Keratinocyte (primary cell): ENCODE measurements around the gene ZFR2. TPM values are rescaled to one million over a fixed set of nuclear protein-coding genes. Genes with fewer than 3 reads are reported as not detected.

Source experiments
- DNase-seq: peaks from one replicate; pipeline ENCODE4 v3.0.0-alpha.2; 2011; ENCODE audit warnings: low read depth, missing footprints, low spot score
- FAIRE-seq: peaks from 2 replicates; lab custom pipeline; 2011; peaks lifted over from hg19 to GRCh38; lab: Jason Lieb, UNC
- H2AFZ ChIP-seq: 2 replicates; pipeline ENCODE4 v1.6.0; 2012; ENCODE audit warnings: low read length, control low read depth, inconsistent platforms; ENCODE audit not compliant: control insufficient read depth
- H3K27ac ChIP-seq: 2 replicates; pipeline ENCODE4 v1.5.1; 2011; ENCODE audit warnings: low read length; ENCODE audit not compliant: control insufficient read depth, insufficient read depth
- H3K27me3 ChIP-seq: 3 replicates; pipeline ENCODE4 v1.6.0; 2011; ENCODE audit warnings: low read length; ENCODE audit not compliant: control insufficient read depth, insufficient read depth; ENCODE audit errors: extremely low read depth
- H3K36me3 ChIP-seq, 2 experiments: 2 replicates in 1 of 2; 3 replicates in 1 of 2; pipeline ENCODE4 v1.5.1; 2011; ENCODE audit warnings: low read length in 2 of 2, mild to moderate bottlenecking in 1 of 2; ENCODE audit not compliant: control insufficient read depth in 2 of 2, insufficient read depth in 2 of 2; ENCODE audit errors: extremely low read depth in 1 of 2
- H3K4me1 ChIP-seq: 3 replicates; pipeline ENCODE4 v1.5.1; 2011; ENCODE audit warnings: low read length; ENCODE audit not compliant: control insufficient read depth, insufficient read depth; ENCODE audit errors: extremely low read depth
- H3K4me2 ChIP-seq: 3 replicates; pipeline ENCODE4 v1.6.0; 2011; ENCODE audit warnings: low read depth, low read length; ENCODE audit not compliant: control insufficient read depth, insufficient read depth; ENCODE audit errors: extremely low read depth
- H3K4me3 ChIP-seq, 3 experiments: fragments of 200-600 bp in 1 of 3; sonication (generic) in 1 of 3; 2 replicates in 2 of 3; 3 replicates in 1 of 3; pipeline ENCODE4 v1.5.1; 2011 to 2016; ENCODE audit warnings: low read length in 3 of 3, mild to moderate bottlenecking in 3 of 3, control low read depth in 2 of 3, inconsistent platforms in 1 of 3, low read depth in 1 of 3, mixed read lengths in 1 of 3, mixed run types in 1 of 3, moderate library complexity in 1 of 3; ENCODE audit not compliant: control insufficient read depth in 2 of 3, insufficient read depth in 2 of 3; ENCODE audit errors: extremely low read depth in 1 of 3
- H3K79me2 ChIP-seq: 2 replicates; pipeline ENCODE4 v1.6.0; 2012; ENCODE audit warnings: low read length; ENCODE audit not compliant: control insufficient read depth, insufficient read depth
- H3K9ac ChIP-seq: 3 replicates; pipeline ENCODE4 v1.6.0; 2011; ENCODE audit warnings: low read length; ENCODE audit not compliant: control insufficient read depth, insufficient read depth; ENCODE audit errors: extremely low read depth
- H3K9me1 ChIP-seq: 3 replicates; pipeline ENCODE4 v1.6.0; 2011; ENCODE audit warnings: low read length; ENCODE audit not compliant: control insufficient read depth, insufficient read depth; ENCODE audit errors: extremely low read depth
- H3K9me3 ChIP-seq: 2 replicates; pipeline ENCODE4 v1.5.1; 2012; ENCODE audit warnings: low read depth, low read length; ENCODE audit not compliant: control insufficient read depth
- H4K20me1 ChIP-seq: 3 replicates; pipeline ENCODE4 v1.6.0; 2011; ENCODE audit warnings: low read length; ENCODE audit not compliant: control insufficient read depth, insufficient read depth; ENCODE audit errors: extremely low read depth
- EZH2 ChIP-seq: IDR thresholded peaks from one replicate; pipeline ENCODE4 v1.6.1; 2012; ENCODE audit warnings: inconsistent platforms, mild to moderate bottlenecking, low read length, moderate library complexity
- dilution Hi-C: fragments of 300-500 bp; cut with MboI; formaldehyde crosslinking; loops from one replicate; pipeline ENCODE4 v1.7.0; 2020; ENCODE audit warnings: low sequenced_read_pairs; ENCODE audit not compliant: extremely low pct_ligation_motif_present
- polyA plus RNA-seq, 5 experiments: library from polyadenylated mRNA; depleted of rRNA in 3 of 5; stranded (reverse) in 3 of 5; stranded (forward) in 1 of 5; unstranded in 1 of 5; fragments of >200 nt; gene quantifications; 1 replicate in 1 of 5; 2 replicates in 3 of 5; 3 replicates in 1 of 5; pipeline versions ENCODE4 v1.2.1 to v1.2.3, GENCODE V29; 2011 to 2012; ENCODE audit warnings: missing spikeins in 2 of 5, low read depth in 1 of 5, low replicate concordance in 1 of 5
- TF ChIP-seq, protein P1 (sequence below), 3 experiments: IDR thresholded peaks in 1 of 3; conservative IDR thresholded peaks in 1 of 3; optimal IDR thresholded peaks in 1 of 3; 2 replicates in 2 of 3; 3 replicates in 1 of 3; pipeline versions ENCODE3 to v1.5.1; 2011; ENCODE audit warnings: low read length in 3 of 3, mild to moderate bottlenecking in 3 of 3, moderate library complexity in 2 of 3, control low read depth in 1 of 3, inconsistent platforms in 1 of 3; ENCODE audit not compliant: insufficient read depth in 2 of 3; ENCODE audit errors: extremely low read depth in 1 of 3

Gene ZFR2
- polyA plus RNA-seq, 1 donor (not counting 4 experiments of a cell fraction or from before 2014, with no cell fraction given): not detected

DNA sequence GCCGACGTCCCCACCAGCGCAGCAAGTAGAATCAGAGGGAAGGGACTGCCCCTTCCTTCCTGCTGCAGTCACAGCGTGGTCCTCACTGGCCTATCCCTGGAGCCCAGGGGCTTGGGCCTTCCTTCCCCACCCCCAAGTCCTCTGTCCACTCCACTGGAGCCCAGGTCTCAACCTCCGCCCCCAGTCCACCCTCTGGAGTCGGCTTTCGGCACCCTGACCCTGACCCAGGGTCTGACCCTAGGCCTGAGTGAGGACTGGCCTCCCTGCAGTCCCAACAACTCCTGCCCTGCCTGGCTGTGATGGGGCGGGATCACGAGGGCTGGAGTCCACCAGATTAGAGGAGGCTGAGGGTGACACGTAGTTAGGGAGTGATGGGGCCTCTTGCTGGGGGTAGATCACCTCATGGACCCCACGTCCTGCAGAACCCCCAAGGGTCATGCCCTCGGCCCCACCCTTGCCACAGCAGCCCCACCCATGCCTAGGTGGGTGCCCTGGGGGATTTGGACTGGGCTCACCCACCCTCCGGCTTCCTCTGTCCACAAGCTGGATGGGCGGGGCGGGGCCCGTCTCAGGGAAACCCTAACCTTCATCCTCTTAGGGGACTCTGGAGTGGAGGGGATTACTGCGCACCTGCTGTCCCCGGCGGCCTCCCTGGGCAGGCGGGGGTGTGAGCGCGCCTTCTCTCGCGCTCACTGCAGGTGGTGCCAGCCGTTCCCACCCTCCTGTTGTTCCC is 100.7 kb downstream of the ZFR2 start:
- no peak for DNase-seq
- Histone ChIP-seq H3K27ac (no peak overlapping the region), H3K9ac (no peak overlapping the region), H3K4me1 (peaks cover 2% of the 10 kb centered on the region), H3K27me3 (peaks cover 7% of the 10 kb centered on the region), H3K79me2 (peaks cover 3% of the 10 kb centered on the region), H3K9me3 (no peaks in the 10 kb centered on the region), H3K4me3 (no peak overlapping the region), H3K4me2 (no peak overlapping the region), H2AFZ (no peak overlapping the region), H3K36me3 (peaks cover 5 to 6% of the 10 kb centered on the region in 2 experiments), H4K20me1 (no peaks in the 10 kb centered on the region), H3K9me1 (no peaks in the 10 kb centered on the region)
- FAIRE-seq: no peak
- dilution Hi-C loops: no loop called here
- no peak for TF ChIP-seq EZH2
- TF ChIP-seq, protein P1, sequence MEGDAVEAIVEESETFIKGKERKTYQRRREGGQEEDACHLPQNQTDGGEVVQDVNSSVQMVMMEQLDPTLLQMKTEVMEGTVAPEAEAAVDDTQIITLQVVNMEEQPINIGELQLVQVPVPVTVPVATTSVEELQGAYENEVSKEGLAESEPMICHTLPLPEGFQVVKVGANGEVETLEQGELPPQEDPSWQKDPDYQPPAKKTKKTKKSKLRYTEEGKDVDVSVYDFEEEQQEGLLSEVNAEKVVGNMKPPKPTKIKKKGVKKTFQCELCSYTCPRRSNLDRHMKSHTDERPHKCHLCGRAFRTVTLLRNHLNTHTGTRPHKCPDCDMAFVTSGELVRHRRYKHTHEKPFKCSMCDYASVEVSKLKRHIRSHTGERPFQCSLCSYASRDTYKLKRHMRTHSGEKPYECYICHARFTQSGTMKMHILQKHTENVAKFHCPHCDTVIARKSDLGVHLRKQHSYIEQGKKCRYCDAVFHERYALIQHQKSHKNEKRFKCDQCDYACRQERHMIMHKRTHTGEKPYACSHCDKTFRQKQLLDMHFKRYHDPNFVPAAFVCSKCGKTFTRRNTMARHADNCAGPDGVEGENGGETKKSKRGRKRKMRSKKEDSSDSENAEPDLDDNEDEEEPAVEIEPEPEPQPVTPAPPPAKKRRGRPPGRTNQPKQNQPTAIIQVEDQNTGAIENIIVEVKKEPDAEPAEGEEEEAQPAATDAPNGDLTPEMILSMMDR (optimal IDR thresholded peaks at IDR 0.05 in 1 of 3, IDR thresholded peaks at IDR 0.05 in 1 of 3, conservative IDR thresholded peaks at IDR 0.05 in 1 of 3; ENCODE audit: extremely low read depth in 1 of 3, insufficient read depth in 2 of 3, low read length in 3 of 3): no peak

GRCh38 chr19:3767050-3767449 is 101.8 kb downstream of the ZFR2 start:
- H3K36me3 ChIP-seq: peaks cover 5 to 6% of the 10 kb centered on the region in 2 experiments
- no peak overlapping the region for H3K4me2 ChIP-seq
- DNase-seq: no peak
- H3K9me3 ChIP-seq: no peaks in the 10 kb centered on the region
- H4K20me1 ChIP-seq: no peaks in the 10 kb centered on the region
- H3K4me1 ChIP-seq: peaks cover 5% of the 10 kb centered on the region
- dilution Hi-C loops: no loop called here
- H3K79me2 ChIP-seq: peaks cover 3% of the 10 kb centered on the region
- H3K9ac ChIP-seq: no peak overlapping the region
- H2AFZ ChIP-seq: no peak overlapping the region
- H3K9me1 ChIP-seq: no peaks in the 10 kb centered on the region
- FAIRE-seq: no peak
- no peak overlapping the region for H3K27ac ChIP-seq
- no peak overlapping the region for H3K4me3 ChIP-seq
- peaks cover 7% of the 10 kb centered on the region for H3K27me3 ChIP-seq
- TF ChIP-seq EZH2: no peak
- TF ChIP-seq, protein P1 (optimal IDR thresholded peaks at IDR 0.05 in 1 of 3, IDR thresholded peaks at IDR 0.05 in 1 of 3, conservative IDR thresholded peaks at IDR 0.05 in 1 of 3; ENCODE audit: extremely low read depth in 1 of 3, insufficient read depth in 2 of 3, low read length in 3 of 3): no peak
